Left ventricle myocardium superior (tissue), 1 donor: Measurements from ENCODE around the gene VIPR2. TPM values are rescaled to one million over a fixed set of nuclear protein-coding genes. Genes with fewer than 3 reads are reported as not detected.
A peak's percentile ranks its signal among the peaks of the same experiment; 100 is the strongest.

Experiments
- ATAC-seq: fragments of 200-7000 bp; cut with Tn5 transposase; one replicate; pipeline ENCODE4 v1.9.1; 2020; ENCODE audit warnings: mild to moderate bottlenecking, moderate library complexity
- DNase-seq: peaks from one replicate; pipeline ENCODE4 v3.0.0-alpha.2; 2020
- intact Hi-C: fragments of 100-400 bp; cut with micrococcal nuclease; formaldehyde crosslinking; loops from one replicate; pipeline ENCODE4 v1.11.0; 2022
- total RNA-seq: library from RNA; stranded (reverse); fragmentation: NEBNext Ultra II Directional; extraction: Animal tissue kit (Norgen Biotek cat#: 25700); gene quantifications from one replicate; pipeline ENCODE4 v1.2.1, GENCODE V29; 2021
- donor health status: DM: no; HTN: yes; CAD: no; lungs with severe emphysema.

The VIPR2 gene
- total RNA-seq, 1 donor from 2014 or later = 21.3 TPM

DNA sequence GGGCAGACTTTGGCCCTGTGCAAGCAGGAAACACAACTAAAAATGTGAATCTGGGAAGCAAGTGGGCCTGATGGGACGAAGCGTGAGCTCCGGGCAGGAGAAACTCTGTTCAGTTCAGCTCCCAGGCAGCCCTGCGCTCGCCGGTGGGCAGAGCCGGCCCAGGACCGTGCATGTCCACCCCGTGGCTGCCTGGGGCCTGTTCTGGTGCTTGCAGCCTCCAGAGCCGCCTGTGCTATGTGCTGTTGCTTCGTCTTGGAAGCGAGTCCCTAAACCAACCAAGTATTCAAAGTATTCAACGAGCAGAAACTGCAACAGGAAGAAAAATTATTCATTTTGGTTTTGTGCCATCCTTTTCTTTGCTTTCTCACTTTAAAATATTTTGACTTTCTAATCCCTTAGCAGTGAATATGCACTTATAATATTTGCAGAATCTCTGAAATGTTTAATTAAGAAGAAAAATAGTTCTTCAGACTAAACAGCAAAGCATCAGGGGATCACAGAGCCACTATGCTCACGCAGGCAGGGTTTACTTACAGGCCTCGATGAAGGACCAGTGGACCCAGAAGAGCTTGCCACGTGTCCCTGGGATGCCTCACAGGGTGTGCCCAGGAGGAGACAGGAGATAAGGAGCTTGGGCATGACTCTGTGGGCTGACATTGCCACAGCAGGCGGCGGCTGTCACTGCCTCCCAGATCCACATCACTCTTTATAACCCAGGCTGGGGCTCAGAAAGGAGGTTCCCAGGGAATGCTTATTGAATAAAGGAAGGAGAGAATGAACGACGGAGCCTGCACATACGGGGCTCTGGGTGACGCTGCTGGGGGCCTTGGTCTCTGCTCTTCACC, 45.6 kb downstream of the VIPR2 start:
- ATAC-seq = peak; percentile 10
- peak; percentile 68 for DNase-seq
- intact Hi-C loops = no loop called here

DNA sequence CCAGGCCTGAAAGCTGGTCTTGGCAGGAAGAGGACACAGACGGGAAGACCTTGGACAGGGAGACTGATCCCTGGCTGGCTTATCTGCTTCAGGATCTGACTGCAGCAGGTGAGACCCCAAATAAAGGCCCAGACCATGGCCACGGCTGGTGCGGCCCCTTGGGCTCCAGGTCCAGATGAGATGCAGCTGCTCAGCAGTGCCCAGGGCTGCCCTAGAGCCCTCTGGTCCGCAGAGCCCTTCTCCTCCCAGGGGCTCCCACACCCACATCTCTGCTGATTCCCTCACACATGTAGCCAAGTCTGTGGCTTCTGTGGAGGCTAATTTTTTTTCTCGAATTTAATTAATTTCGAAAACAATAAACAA, 46.3 kb downstream of the VIPR2 start:
- ATAC-seq (no peak), DNase-seq (no peak)
- intact Hi-C loops = no loop called here

DNA sequence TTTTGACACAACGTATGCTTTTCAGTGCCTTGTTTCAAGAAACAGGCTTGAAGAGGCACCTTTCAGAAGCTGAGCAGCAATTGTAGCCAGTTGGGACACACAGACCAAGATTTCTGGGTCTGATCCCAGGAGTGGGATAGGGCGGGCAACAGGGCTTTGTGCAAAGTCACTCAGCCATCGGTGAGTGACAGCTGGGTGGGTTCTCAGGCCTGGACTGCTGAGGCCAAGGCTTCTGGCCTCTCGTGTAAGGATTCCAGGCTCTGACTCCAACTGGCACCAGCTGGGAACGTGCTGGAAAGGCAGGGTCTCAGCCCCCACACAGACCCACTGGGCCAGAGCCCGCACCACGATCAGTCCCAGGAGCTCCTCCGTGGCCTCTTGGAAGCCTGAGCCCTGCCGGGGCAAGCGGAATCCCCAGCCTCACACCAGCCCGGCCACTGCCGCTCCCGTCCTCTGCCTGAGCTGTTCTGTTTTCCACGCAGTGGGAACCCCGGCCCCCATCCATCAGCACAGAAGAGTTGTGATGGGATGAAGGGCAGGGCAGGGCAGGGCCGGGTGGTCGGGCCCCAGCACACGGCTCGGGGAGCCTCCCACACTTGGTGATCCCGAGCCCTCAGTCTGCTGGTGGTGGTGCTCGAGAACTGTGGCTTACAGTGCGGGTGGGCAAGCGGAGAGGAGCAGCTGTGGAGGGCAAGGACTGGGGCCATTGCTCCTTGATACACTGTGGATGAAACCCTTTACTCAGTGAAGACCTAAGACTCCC, 46.8 kb downstream of the VIPR2 start:
- ATAC-seq = peak; percentile 62
- intact Hi-C loops = no loop called here
- peak; percentile 68 for DNase-seq

DNA sequence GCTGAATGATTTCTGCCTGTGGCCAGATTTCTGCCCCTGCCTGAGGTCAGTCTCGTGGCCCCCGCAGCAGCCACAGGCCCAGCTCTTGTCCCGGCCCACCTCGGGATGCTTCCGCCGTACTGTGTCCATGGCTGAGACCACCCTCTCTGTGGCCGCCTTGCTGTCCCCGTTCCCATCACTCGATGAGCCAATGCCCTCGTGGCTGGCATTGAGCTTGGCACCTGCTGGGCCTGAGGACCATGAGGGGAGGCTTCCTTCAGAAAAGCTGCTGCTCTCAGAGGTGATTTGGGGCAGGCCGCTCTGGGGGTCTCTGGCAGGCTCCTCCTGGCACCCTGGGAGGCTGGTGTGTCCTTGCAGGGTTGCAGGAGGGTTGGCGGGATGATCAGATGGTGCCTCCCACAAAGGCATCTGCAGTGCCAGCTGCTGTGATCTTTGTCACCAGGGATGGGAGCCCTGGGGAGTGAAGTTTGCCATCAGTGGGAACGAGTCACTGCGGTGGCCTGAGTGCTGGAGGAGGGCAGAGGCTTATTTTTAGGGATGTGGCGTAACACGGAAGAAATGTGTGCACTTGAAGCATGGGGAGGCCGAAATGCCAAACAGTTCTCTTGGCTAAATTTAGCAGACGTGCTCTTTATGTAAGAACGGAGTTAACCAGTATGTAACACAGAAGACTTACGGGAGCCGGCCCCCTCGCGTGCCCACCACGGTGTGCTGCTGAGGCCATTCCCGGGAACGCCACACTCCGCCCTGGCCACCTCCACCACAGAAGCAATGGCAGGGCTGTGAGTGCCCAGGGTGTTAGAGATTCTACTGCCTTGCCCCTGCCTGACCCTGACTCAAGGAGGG, 47.7 kb downstream of the VIPR2 start:
- DNase-seq (peak; percentile 79), ATAC-seq (peak; percentile 82)
- intact Hi-C loops = no loop called here

DNA sequence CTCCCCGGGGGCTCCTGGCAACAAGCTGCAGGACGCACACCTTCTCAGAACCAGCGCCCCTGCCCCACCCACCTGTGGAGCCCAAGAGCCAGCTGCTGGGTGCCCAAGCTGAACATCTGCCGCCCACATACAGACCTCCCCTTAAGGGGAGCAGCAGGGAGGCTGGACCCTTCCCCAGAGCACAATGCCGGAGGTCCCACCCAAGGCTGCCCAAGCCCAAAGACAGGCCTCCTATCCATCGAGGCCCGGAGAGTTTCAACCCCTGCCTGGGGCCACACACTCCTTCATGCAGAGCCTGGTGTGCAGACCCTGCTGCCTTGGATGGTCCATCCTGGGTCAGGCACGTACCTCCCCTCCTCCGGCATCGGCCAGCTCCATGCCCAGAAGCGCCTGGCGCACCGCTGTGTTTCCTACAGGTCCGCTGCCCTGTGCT, 48.7 kb downstream of the VIPR2 start:
- intact Hi-C loops = no loop called here
- peak; percentile 46 for DNase-seq
- peak; percentile 7 for ATAC-seq

DNA sequence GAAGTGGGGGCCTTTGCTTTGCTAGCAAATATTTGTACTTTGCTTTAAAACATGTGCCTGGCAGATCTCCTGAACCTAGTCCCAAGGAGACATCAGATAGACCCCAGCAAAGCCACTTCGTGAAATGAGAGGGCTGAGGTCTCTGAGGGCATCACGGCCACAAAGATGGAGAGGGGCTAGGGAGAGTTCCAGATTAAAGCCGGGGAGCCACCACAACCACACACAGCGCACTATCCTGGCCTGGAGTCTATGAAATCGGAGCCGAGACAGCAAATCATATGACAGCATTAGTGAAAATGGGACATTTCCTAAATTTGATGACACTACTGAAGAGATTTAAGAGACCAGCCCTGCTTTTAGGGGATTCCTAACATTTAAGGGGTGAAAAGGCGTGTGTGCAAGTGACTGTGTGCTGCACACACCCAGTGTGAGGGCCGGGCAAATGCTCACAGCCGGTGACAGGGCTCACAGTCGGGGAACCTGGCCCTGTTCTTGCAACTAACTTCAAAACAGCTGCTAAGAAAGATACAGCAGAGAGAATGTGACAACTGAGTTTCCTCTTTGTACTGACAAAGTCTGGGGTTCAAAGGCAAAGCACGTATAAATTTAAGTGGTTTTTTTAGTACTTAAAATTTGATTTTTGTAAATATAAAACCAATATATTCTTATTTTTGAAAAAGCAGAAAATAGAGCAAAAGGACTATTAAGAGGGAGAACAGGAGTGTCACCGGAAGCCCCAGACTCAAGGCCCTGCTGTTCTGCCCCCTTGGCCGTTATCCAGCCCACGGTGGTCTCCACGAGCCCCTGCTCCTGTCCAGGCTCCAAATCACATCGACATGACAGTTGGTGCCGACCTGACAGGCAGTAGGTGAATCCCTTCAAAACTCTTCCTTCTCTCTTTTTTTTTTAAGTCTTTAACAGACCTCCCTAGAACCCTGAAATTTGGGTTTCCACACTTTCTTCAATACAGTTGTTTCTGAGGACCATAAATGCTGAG, 49.5 kb downstream of the VIPR2 start:
- peak; percentile 10 for ATAC-seq
- intact Hi-C loops = no loop called here
- DNase-seq = peak; percentile 53

DNA sequence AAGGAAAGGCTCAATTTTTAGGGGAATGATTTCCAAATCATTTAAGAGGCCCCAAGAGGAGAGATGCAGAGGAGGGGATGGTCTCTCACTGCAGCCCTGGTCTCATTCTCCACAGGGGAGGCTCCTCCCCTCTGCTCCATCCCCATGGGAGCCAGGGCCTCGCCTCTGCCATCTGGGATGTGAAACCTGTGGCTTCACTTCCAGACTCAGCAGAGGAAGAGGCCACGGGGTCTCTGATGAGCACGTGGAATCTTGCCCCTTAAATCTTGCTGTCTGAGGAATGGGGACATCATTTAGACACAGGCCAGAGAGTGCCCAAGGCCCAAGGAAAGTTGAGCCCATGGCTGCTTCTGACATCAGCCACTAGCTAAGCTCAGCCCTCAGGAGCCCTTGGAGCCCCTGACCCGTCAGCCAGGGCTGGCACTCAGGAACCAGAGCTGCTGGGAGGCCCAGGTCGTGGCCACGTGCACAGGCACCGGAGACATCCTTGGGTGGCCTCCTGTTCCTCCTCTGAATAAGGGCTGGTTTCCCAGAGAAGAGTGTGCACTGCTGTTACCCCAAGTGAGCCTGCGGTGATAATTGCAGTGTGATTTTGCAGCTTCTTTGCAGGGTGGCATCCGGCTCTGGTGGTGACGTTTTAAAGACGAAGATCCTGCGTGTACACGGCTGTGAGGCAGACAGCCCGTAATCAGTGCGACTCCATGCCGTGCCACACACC, 50.5 kb downstream of the VIPR2 start:
- DNase-seq = no peak
- intact Hi-C loops = no loop called here
- ATAC-seq = no peak

DNA sequence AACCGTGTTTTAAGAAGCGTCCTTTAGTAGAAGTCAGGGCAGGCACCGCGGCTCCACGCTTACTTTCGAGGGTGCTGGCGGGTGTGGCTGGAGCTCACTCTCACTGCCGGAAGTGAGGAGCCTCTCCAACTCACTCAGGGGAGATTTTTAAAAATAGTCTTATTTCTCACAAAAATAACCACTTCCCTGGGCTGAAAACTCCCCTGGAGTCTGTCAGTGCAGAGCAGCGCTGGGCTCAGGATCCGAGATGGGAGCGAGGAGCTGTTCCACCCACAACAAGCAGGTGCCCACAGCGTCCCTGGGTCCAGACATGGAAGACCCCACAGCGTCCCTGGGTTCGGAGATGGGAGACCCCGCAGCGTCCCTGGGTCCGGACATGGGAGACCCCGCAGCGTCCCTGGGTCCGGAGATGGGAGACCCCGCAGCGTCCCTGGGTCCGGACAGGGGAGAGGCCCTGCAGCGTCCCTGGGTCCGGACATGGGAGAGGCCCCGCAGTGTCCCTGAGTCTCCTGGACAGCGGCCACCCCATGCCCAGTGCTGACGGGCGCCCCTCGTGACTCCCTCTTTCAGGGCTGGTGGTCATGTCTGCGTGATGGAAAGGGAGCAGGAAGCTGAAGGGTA, 51.2 kb downstream of the VIPR2 start:
- no peak for DNase-seq
- intact Hi-C loops = no loop called here
- no peak for ATAC-seq

DNA sequence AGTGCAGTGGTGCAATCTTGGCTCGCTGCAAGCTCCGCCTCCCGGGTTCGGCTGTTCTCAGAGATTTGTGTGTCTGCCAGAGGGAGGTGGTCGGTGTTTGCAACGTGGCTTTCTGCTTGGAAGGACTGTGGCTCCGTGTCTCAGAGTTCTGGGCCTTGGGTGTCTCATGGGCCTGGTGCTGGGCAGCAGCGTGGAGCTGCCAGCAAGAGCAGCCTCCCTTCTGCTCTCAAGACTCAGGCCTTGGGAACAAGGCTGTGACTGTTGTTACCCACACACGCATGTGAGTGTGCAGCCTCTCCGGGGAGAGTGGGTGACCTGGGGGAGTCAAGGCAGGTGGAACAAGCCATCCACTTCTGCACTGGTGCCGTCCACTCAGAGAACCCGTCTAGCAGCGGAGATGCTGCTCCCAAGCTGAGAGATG, 52.0 kb downstream of the VIPR2 start:
- DNase-seq (peak; percentile 30), ATAC-seq (no peak)
- intact Hi-C loops = no loop called here

DNA sequence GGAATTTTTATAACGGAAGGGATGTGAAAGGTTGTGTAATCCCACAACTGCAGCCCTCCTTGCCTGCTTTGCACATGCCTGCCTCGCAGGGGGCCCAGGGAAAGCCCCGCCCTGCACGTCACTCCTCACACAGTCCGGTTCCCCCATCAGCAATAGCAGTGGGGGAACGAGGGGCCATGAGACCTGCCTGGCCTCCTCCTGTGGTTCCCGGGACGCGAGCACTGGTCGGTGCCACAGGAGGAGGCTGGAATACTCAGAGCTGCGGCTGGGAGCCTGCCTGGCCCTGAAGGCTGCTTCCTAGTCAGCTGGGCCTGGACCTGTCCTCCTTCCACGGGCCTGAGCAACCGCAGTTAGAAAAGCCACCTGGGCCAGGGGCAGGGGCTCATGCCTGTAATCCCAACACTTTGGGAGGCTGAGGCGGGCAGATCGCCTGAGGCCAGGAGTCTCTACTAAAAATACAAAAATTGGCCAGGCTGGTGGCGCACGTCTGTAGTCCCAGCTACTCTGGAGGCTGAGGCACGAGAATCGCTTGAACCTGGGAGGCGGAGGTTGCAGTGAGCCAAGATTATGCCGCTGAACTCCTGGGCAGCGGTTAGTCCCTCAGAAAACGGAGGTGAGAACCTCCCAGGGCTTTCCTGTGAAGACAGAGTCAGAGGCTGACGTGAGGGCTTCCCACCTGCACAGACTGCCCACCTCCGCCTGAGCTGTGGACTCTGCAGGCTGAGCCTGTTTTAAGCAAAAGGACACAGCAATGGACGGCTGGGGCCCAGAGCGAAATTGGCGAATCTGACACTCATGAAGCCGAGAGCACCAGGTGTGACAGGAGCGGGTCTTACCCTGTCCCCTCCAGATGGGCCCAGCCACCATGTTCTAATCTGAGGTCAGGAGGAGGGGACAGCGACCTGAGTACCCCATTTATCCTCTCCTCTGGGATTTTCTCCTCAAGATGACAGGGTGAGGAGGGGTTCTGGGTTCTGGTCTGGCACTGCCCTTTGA, 52.9 kb downstream of the VIPR2 start:
- intact Hi-C loops = no loop called here
- no peak for ATAC-seq
- peak; percentile 25 for DNase-seq

DNA sequence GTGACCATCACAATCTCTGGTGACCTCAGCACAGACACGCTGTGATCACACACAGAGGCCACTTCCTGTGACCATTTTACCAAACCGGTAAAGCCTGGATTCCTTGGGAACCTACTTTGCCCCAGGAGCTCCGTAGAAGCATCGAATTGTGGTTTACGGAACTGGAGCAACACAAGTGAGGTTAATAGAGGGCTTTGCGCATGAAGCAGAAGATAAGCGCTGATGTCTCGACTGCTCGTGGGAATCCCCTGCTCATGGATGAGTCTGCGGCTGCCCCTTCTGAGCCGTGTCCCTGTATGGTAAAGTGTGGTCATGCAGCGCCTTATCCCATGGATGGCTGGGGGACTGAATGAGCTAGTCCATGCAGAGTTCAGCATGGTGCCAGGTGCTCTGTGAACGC, 53.6 kb downstream of the VIPR2 start:
- intact Hi-C loops = no loop called here
- DNase-seq (no peak), ATAC-seq (no peak)

DNA sequence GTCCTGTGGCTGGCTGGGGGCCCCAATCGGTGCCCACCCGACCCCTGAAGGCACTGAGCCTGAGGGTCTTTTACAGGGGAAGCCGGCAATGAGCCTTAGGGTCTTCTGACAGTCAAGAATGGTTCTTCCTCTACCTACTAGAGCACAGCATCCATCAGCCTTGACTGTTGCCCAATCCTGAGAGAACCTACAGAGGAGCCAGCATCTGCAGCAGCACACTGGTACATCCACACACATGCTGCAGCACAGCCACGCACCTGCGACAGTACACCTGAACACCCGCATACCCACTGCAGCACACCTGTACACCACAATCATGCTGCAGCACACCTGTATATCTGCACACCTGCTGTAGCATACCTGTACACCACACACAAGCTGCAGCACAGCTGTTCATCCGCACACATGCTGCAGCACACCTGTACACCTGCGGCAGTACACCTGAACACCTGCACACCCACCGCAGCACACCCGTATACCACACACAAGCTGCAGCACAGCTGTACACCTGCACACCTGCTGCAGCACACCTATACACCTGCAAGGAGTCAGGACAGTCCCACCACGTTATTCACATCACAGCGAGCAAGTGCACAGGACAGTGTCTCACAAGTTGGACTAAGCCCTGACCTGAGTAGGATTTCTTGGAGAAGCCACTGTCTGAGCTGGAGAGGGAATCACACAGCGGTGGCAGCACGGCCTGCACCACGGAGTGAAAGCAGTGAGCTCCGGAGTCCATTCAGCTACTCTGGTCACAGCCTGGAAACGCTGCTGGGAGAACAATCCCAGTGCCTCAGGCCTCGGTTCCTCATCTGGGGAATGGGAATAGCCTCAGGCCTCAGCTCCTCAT, 56.4 kb downstream of the VIPR2 start:
- peak; percentile 15 for DNase-seq
- ATAC-seq = no peak

DNA sequence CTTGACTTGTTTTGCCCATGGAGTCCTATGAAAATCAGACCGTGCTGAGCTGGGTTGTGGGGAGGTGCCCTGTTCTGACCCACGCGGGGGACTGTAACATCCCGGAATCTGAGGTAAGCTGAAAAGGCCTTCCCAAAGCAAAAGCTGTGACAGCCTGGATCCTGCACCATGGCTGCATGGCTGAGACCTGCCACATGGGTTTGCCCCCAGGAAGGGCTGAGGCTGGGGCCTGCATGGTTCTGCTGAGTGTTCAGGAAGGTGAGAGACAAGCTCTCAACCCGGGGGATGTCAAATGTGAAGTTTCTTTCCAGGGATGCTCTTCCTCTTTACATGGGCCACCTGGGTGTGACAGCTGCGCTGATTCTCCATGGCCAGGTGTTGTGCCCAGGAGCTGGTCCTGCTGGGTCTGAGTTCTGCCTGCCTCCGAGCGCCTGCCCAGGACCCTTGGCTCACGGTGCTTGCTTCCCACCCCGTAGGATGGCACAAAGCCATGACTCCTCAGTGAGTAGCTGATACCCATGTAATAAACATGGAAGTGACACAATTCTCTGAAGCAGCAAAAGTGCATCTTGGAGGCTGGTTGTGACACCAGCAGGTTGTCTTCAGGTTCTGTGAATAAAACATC, 58.3 kb downstream of the VIPR2 start:
- ATAC-seq (no peak), DNase-seq (no peak)
- intact Hi-C loops = no loop called here

More for the DNA sequence above, 56.4 kb downstream of the VIPR2 start:
- intact Hi-C loops = no loop called here

DNA sequence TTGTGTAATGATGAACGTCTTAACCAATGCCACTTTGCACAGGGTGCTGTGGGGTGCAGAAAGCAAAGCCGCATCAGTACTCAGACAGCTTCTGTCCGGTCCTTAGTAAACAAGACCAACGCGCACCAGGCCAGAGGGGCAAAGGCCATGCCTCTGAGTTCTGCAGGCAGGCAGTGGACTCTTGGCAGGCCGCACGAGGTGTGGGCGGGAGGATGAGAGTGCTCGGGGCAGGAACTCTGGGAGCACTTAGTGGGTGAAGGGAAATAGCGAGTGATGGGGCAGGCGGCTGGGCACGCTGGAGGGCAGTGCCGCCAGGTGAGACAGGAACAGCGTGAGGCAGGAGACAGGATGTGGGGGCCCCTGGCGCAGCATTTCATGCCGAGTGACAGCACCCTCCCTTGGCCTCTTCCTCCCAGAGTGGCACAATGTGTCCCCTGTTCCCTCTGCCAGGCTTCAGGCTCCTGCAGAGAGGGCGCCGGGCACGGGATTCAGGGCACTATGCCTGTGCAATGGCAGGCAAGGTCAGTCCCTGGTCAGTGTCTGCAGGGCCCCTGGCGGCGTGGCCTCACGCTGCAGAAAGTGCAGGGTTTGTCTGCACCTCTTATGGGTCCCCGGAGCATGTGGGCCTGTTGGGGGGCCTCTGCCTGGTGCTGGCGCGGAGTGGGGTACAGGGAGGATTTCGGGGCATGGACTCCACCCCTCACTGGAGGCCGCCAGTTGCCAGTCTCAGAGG, 60.4 kb downstream of the VIPR2 start:
- peak; percentile 82 for DNase-seq
- ATAC-seq = peak; percentile 96
- intact Hi-C loops = no loop called here
